HG03460 (cell line): Measurements from ENCODE around the gene PDK4.
"Not testable (repeated sequence)": the region's sequence is repeated elsewhere in the genome, so short reads cannot be mapped to it uniquely, and the experiment has no call there.

Experiments
- ATAC-seq: cut with Tn5 transposase; IDR thresholded peaks from one replicate; pipeline ENCODE4 v1.9.1; 2021; ENCODE audit not compliant: unreplicated experiment

Gene PDK4

DNA sequence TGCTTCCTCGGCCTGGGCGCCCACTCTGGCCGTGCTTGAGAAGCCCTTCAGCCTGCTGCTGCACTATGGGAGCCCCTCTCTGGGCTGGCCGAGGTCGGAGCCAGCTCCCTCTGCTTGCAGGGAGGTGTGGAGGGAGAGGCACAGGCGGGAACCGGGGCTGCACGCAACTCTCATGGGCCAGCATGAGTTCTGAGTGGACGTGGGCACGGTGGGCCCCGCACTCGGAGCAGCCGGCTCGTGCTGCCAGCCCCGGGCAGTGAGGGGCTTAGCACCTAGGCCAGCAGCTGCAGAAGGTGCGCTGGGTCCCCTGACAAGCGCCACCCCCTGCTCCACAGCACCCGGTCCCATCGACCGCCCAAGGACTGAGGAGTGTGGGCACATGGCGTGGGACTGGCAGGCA is 9.0 kb upstream of the PDK4 start:
- ATAC-seq: no peak

- not testable (repeated sequence) for ATAC-seq
Measured at GRCh38 chr7:95604811-95605210, 8.5 kb upstream of the PDK4 start.

- not testable (repeated sequence) for ATAC-seq
Measured at GRCh38 chr7:95604397-95604796, 8.1 kb upstream of the PDK4 start.

- no peak for ATAC-seq
Measured at GRCh38 chr7:95602421-95602820, 6.1 kb upstream of the PDK4 start.

- ATAC-seq: no peak
Measured at GRCh38 chr7:95601316-95601715, 5.0 kb upstream of the PDK4 start.

- ATAC-seq: no peak
Measured at GRCh38 chr7:95599069-95599468, 2.8 kb upstream of the PDK4 start.

DNA sequence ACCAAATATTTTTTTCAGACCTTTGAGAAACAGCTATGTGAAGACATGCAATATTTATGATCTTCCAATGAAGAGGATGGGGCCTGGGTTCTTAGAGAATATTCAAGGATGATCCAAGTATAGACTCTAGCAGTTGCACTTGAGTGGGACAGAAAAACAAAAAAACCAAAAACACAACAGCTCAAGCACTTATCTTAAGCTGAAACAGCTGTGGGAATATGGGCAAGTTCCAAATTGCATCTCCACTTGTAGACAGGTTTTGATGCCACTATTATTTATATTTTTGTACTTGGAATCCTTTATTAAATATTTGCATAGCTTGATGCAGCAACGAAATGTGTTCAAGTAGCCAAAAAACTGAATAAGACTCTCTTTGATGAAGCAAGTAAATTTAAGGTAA is 2.2 kb upstream of the PDK4 start:
- no peak for ATAC-seq

GRCh38 chr7:95595746-95596197 is 544 bp downstream of the PDK4 start:
- ATAC-seq: no peak

GRCh38 chr7:95594185-95594584 is 2.1 kb downstream of the PDK4 start:
- ATAC-seq: no peak

GRCh38 chr7:95593343-95593742 is 3.0 kb downstream of the PDK4 start:
- ATAC-seq: no peak

- ATAC-seq: no peak
Measured at GRCh38 chr7:95592570-95592969, 3.7 kb downstream of the PDK4 start.

DNA sequence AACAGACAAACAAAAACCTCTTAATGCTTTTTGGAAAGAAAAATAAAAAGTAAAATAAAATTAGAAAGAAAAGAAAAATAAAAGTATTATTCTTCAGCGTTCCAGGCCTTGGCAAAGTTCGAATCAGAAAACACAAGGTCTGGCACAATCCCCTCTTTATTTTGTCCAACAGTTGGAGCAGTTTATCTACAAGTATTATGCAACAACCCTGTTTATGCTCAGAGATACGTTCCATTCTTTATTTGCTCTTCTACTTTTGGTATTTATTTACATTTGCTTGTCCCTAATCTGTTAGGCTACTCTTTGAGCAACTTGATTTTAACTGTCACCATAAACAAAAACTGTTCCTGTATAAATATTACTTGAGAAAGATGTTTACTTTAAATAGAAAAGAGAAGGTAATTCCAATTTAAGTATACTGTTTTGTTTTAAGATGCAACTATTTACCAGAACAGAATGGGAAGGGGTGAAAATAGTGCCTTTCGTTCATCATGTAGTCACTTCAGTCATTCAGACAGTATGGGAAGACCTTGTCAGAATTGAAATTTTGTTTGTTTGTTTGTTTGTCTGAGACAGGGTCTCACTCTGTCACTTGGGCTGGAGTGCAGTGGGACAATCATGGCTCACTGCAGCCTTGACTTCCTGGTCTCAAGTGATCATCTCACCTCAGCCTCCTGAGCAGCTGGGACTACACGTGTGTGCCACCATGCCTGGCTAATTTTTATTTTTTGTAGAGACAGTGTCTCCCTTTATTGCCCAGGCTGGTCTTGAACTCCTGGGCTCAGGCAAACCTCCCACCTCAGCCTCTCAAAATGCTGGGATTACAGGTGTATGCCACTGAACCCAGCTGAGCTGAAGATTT is 5.7 kb downstream of the PDK4 start:
- no peak for ATAC-seq

DNA sequence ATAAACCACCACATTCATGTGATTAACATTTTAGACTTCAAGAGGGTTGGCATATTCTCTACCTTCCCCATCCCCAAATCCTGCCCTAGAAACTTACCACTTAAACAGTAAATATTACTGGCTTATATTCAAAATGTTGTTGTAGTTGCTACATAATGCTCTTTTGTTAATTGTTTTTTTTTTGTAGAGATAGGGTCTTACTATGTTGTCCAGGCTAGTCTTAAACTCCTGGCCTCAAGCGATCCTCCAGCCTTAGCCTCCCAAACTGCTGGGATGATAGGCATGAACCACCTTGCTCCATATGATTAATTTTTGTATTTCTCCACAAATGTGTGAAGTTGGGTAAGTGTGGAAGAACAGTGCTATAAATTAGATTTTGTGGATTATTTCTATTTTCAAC is 6.5 kb downstream of the PDK4 start:
- ATAC-seq: no peak

- no peak for ATAC-seq
Measured at GRCh38 chr7:95589031-95589430, 7.3 kb downstream of the PDK4 start.

- ATAC-seq: no peak
Measured at GRCh38 chr7:95586951-95587301, 9.4 kb downstream of the PDK4 start.

GRCh38 chr7:95585426-95585789 is 10.9 kb downstream of the PDK4 start:
- no peak for ATAC-seq

- ATAC-seq: no peak
Measured at GRCh38 chr7:95584769-95585425, 11.4 kb downstream of the PDK4 start.

- ATAC-seq: no peak
Measured at GRCh38 chr7:95583834-95584621, 12.3 kb downstream of the PDK4 start.

DNA sequence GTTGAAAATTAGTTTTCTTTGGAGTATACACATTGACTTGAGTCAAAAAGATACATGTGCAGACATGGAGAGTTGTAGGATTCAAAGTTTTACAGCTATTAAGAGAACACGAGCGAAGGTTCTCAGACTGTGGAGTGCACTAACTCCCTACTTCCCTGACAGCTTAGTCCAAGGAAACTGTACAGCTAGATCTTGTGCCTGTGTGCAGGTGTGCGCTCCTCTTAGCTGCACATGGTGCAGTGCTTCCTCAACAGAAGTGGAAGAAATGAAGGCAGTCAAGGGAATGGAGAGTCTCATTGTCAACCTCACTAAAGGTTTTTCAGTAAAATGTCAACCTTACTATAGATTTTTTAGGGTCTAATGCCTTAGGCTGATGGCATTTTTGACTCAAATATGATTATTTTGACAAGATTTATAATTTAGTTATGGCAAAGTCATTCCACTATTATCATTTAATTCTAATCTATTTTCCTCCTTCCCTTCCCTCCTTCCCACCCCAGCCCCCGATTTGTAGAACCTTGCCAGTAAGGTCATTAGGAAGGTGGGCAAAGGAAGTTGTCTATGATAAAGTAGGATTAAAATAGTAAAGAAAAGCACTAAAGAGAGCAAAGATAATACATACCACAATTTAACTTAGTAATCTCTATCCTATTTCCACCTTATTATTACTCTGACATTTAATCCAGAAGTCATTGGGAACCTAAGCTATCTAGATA is 13.6 kb downstream of the PDK4 start:
- no peak for ATAC-seq

GRCh38 chr7:95581467-95581866 is 14.8 kb downstream of the PDK4 start:
- ATAC-seq: no peak

- ATAC-seq: no peak
Measured at GRCh38 chr7:95579318-95579717, 17.0 kb downstream of the PDK4 start.
